Uterus (tissue), 4 donors: Measurements from ENCODE around the gene MCTP1. TPM values are rescaled to one million over a fixed set of nuclear protein-coding genes. Genes with fewer than 3 reads are reported as not detected.

Source experiments
- DNase-seq, 2 donors: peaks; one replicate each; pipeline ENCODE4 v3.0.0-alpha.2; 2019 to 2020
- H3K27ac ChIP-seq, 2 donors: fragments of 200-600 bp; sonication (generic); 1 replicate in 1 of 2; 2 replicates in 1 of 2; pipeline ENCODE4 v1.5.1; 2016 to 2018
- H3K27me3 ChIP-seq, 2 donors: fragments of 200-600 bp; sonication (generic); one replicate each; pipeline ENCODE4 v1.5.1; 2018 to 2019; ENCODE audit warnings: control low read depth in 1 of 2
- H3K36me3 ChIP-seq, 2 donors: fragments of 200-600 bp; sonication (generic); one replicate each; pipeline ENCODE4 v1.5.1; 2019; ENCODE audit warnings: control low read depth in 1 of 2
- H3K4me1 ChIP-seq, 2 donors: fragments of 200-600 bp; sonication (generic); one replicate each; pipeline ENCODE4 v1.5.1; 2018 to 2019; ENCODE audit warnings: control low read depth in 1 of 2
- H3K4me3 ChIP-seq, 2 donors: fragments of 200-600 bp; sonication (generic); 1 replicate in 1 of 2; 2 replicates in 1 of 2; pipeline ENCODE4 v1.5.1; 2018 to 2019; ENCODE audit warnings: mild to moderate bottlenecking in 1 of 2
- H3K9me3 ChIP-seq, 2 donors: fragments of 200-600 bp; sonication (generic); one replicate each; pipeline ENCODE4 v1.5.1; 2019; ENCODE audit warnings: control low read depth in 1 of 2
- CTCF ChIP-seq, 4 experiments: fragments of 200-600 bp in 2 of 4; fragments of 450-650 bp in 2 of 4; sonication (generic) in 2 of 4; IDR thresholded peaks; one replicate each; pipeline ENCODE4 v1.5.1; 2016 to 2019; ENCODE audit warnings: antibody characterized with exemption in 4 of 4, mild to moderate bottlenecking in 2 of 4, moderate library complexity in 1 of 4
- POLR2A ChIP-seq, 2 donors: fragments of 450-650 bp; IDR thresholded peaks; one replicate each; pipeline ENCODE4 v1.6.1; 2016; ENCODE audit warnings: antibody characterized with exemption in 2 of 2, mild to moderate bottlenecking in 1 of 2, moderate library complexity in 1 of 2
- intact Hi-C: fragments of 100-400 bp; cut with DNase I; formaldehyde crosslinking; loops from one replicate; pipeline ENCODE4 v1.15.1; 2023; ENCODE audit warnings: low total_unique reads
- total RNA-seq, 4 donors: library from RNA; depleted of rRNA in 3 of 4; stranded (reverse); fragments of >200 nt in 3 of 4; gene quantifications; one replicate each; pipeline versions ENCODE4 v1.1.0 to v1.2.4, GENCODE V29; 2014 to 2023
- donor health status: DM: yes; HTN: yes; CAD: no.

MCTP1 gene
- total RNA-seq, 4 donors from 2014 or later: 25.3 to 114 (median 27.6) TPM

- H3K27me3 ChIP-seq: no peaks in the 10 kb centered on the region
- TF ChIP-seq CTCF (IDR thresholded peaks at IDR 0.05): no peak
- no peak for TF ChIP-seq POLR2A (IDR thresholded peaks at IDR 0.05)
- no peaks in the 10 kb centered on the region for H3K4me1 ChIP-seq
- H3K4me3 ChIP-seq: no peak overlapping the region
- no peaks in the 10 kb centered on the region for H3K9me3 ChIP-seq
- intact Hi-C loops: no loop called here
- no peak for DNase-seq
- H3K27ac ChIP-seq: no peak overlapping the region
- H3K36me3 ChIP-seq: no peaks in the 10 kb centered on the region
Observed at GRCh38 chr5:94855543-94855942, 429.4 kb downstream of the MCTP1 start.

DNA sequence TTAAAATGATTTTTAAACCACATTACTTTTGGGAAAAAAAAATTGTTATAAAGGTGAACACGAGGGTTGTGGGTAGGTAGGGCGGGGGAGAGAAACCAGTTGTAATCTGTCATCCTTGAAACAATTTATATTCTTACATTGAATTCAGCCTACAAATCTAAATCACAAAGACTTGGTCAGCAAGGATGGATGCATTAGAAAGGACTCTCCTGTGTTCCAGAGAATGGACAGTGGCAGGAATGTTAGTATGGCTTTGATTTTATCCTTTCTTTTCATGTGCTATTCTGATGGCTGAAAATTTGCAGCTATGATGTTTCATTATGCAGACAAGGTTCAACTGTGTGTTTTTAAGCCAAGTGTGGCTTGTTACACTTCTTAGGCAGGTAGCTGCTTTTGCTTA lies 431.8 kb downstream of the MCTP1 start:
- H3K27ac ChIP-seq: no peak overlapping the region
- intact Hi-C loops: no loop called here
- no peaks in the 10 kb centered on the region for H3K9me3 ChIP-seq
- no peaks in the 10 kb centered on the region for H3K36me3 ChIP-seq
- no peak for TF ChIP-seq CTCF (IDR thresholded peaks at IDR 0.05)
- no peak for TF ChIP-seq POLR2A (IDR thresholded peaks at IDR 0.05)
- DNase-seq: no peak
- H3K4me3 ChIP-seq: no peak overlapping the region
- peaks cover 0 to 6% of the 10 kb centered on the region in 2 donors for H3K4me1 ChIP-seq
- no peaks in the 10 kb centered on the region for H3K27me3 ChIP-seq

- no peak for TF ChIP-seq POLR2A (IDR thresholded peaks at IDR 0.05)
- TF ChIP-seq CTCF (IDR thresholded peaks at IDR 0.05): no peak
Observed at GRCh38 chr5:94850960-94851359, 433.9 kb downstream of the MCTP1 start.

GRCh38 chr5:94849821-94850736 lies 434.8 kb downstream of the MCTP1 start:
- no peaks in the 10 kb centered on the region for H3K27me3 ChIP-seq
- peaks cover 0 to 6% of the 10 kb centered on the region in 2 donors for H3K4me1 ChIP-seq
- no peak overlapping the region for H3K4me3 ChIP-seq
- H3K36me3 ChIP-seq: no peaks in the 10 kb centered on the region
- H3K27ac ChIP-seq: no peak overlapping the region
- intact Hi-C loops: no loop called here
- TF ChIP-seq CTCF (IDR thresholded peaks at IDR 0.05) (peak; percentile 25 to 53 (median 42)), POLR2A (IDR thresholded peaks at IDR 0.05) (no peak)
- H3K9me3 ChIP-seq: no peaks in the 10 kb centered on the region
- DNase-seq: no peak

More at GRCh38 chr5:94850960-94851359, 433.9 kb downstream of the MCTP1 start:
- no peak for DNase-seq
- Histone ChIP-seq H3K9me3 (no peaks in the 10 kb centered on the region), H3K27me3 (no peaks in the 10 kb centered on the region), H3K27ac (no peak overlapping the region), H3K36me3 (no peaks in the 10 kb centered on the region), H3K4me1 (peaks cover 0 to 6% of the 10 kb centered on the region in 2 donors), H3K4me3 (no peak overlapping the region)
- intact Hi-C loops: no loop called here

DNA sequence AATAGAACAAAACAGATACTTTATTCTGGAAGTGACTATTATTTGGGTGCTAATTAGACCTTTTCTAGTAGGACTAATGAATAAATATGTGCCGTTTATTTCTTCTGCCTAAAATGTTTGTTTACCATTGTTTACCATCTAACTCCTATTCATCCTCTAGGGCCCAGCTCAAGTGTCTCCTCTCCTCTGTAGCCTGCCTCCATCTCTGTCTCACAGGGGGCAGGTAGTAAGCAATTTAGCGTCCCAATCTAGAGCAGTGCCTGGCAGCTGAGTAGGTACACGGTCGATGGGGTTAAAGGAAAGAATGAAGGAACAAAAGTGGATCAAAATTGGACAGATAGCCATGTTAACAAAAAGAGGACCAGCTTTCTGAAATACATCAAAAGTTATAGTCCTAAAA lies 435.6 kb downstream of the MCTP1 start:
- H3K9me3 ChIP-seq: no peaks in the 10 kb centered on the region
- DNase-seq: no peak

More for the DNA sequence above, 435.6 kb downstream of the MCTP1 start:
- no peak overlapping the region for H3K27ac ChIP-seq
- H3K36me3 ChIP-seq: no peaks in the 10 kb centered on the region
- no peak overlapping the region for H3K4me3 ChIP-seq
- H3K27me3 ChIP-seq: no peaks in the 10 kb centered on the region
- TF ChIP-seq CTCF (IDR thresholded peaks at IDR 0.05): no peak
- TF ChIP-seq POLR2A (IDR thresholded peaks at IDR 0.05): no peak
- intact Hi-C loops: no loop called here
- H3K4me1 ChIP-seq: peaks cover 0 to 6% of the 10 kb centered on the region in 2 donors
